Umbilical cord (tissue), 2 donors: ENCODE measurements around the gene GNB1L. TPM values are rescaled to one million over a fixed set of nuclear protein-coding genes. Genes with fewer than 3 reads are reported as not detected.

ENCODE experiments used
- DNase-seq: peaks from one replicate; pipeline ENCODE4 v3.0.0-alpha.2; 2015; ENCODE audit warnings: low spot score
- total RNA-seq: library from RNA; depleted of rRNA; stranded (reverse); fragments of >200 nt; gene quantifications from one replicate; pipeline ENCODE4 v1.2.3, GENCODE V29; 2014; ENCODE audit warnings: low replicate concordance; ENCODE audit not compliant: insufficient read depth

The GNB1L gene
- total RNA-seq, 1 donor from 2014 or later, result 19.7 TPM

DNA sequence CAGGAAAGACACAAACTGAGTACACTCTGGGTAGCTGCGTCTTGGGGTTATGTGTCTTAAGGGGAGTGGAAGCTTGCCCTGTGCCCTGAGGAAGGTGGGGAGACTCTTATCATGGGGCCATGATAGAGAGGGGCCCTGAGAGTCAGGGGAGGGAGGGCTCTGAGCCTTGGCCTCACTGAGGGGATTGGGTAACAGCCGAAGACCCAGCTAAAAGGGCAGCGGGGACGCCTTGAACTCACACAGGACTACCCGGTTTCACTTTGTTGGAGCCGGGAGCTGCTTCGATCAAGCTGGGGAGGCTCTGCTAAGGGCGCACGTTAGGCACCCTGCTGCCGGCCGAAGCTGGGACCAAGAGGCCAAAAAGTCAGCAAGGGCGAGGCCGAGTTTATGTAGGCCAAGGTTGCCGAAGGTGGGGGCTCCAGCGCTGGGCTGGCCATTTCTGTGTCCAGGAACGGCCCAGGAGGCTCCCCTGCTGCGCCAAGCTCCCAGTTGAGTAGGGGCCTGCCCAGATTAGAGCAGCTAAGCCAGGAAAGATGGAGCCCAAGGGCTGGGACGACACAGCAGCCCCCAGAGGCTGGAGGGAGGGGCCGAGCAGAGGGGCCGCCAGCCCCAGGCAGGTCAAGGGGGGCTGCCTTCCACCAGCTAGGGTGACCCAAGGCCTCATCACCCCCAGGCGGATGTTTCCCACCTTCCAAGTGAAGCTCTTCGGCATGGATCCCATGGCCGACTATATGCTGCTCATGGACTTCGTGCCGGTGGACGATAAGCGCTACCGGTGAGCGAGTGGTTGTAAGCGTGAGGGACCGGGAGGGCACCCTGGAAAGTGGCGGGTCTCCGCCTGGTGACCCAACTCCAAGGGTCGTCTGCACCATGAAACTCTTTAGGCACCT is 91.9 kb downstream of the GNB1L start:
- no peak for DNase-seq

DNA sequence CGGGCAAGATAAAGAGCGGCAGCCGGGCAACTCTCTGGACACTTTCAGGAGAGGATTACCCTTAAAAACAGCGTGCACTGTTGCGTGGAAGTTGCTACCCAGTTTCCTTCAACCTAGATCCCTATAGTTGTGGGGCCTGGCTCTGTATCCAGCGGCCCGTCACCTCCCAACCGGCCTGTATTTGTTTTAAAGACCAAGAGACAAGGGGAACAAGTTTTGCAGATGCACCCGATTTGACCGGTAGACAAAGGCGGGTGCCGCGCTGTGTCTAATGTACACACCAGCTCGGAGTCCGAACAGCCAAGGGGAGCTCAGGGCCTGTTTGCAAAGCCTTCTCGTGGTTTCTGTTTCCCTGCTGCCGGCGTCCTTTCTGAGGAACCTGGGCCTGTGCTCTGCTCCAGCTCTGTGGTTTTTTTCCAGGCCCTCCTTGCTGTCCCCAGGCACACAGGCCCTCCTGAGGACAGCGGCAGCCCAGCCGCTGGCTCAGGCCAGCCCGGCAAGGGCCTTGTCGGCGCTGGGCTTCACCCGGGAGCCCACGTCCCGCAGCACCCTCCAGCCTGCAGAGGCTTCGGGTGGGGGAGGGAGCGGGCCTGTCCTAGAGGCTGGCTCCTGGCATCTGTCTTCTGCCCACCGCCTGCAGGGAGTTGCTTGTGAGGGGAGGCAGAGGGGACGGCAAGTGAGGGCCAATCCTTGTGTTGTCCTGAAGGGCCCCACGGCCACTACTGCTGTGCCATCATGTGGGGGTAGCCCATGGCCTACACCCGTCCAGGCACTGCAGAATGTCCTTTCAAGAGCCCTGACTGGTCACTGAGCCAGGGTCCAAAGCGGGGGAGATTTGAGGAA is 92.7 kb downstream of the GNB1L start:
- no peak for DNase-seq

DNA sequence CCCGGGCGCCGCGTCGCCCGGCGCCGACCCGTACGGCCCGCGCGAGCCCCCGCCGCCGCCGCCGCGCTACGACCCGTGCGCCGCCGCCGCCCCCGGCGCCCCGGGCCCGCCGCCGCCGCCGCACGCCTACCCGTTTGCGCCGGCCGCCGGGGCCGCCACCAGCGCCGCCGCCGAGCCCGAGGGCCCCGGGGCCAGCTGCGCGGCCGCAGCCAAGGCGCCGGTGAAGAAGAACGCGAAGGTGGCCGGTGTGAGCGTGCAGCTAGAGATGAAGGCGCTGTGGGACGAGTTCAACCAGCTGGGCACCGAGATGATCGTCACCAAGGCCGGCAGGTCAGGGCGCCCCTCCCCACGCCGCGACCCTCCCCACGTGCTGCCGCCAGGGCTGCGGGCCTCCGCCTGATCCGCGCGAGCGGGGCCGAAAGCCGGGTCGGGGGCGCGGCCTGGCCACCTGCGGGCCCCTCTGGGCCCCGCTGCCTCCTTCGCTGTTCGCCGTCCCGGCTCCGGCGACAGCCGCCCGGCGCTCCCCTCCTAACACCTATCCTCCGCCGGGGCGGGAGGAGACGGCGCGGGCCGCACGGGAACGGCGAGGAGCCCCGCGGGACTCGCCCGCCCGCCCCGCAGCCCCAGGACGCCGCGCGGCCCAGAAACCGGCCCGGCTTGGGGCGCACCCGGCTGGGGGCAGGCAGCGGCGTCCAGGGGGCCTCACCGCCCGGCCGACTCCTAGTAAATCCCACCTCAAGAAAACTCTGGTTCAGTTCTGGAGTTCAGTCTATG is 93.5 kb downstream of the GNB1L start:
- no peak for DNase-seq

DNA sequence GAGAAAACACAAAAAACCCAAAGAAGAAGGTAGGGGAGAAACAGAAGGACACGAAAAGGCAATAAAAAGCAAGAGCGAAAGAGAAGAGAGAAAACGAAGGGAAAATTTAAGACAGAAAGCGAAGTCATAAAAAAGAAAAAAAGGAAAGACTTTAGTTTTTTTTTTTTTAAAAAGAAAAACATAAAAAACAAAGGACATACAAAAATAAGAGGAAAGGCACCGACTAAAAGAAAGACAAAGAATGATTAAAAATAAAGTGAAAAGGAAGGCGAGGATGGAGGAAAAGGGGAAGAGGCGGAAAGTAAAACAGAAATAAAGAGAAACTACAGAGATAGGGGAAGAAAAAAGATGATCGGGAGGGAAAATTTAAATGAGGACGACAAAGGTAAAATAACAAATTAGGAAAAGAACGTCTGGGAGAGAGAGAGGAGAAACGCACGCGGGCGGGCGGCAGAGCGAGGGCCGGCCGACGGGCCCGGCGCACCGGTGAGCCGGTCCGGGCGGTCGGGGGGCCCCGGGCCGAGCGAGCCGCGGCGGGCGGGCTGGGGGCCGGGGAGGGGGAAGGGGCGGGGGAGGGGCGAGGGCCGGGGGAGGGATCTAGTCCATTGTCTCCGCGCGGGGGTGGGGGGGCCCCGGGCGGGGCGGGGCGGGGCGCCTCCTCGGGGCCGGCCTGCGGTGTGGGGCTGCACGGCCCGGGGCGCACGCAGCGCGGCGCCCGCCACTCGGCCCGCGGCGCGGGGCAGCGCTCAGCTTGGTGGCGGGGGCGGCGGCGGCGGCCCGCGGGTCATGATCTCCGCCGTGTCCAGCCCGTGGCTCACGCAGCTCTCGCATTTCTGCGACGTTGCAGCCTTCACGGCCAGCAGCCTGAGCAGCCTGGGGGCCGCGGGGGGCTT is 94.4 kb downstream of the GNB1L start, which contains the start of gene TBX1:
Gene TBX1, plus strand, starts transcription at position 721 of the 893 bp plus-strand sequence. Its CDS starts 66 bp downstream, at position 787.
- DNase-seq, result no peak

DNA sequence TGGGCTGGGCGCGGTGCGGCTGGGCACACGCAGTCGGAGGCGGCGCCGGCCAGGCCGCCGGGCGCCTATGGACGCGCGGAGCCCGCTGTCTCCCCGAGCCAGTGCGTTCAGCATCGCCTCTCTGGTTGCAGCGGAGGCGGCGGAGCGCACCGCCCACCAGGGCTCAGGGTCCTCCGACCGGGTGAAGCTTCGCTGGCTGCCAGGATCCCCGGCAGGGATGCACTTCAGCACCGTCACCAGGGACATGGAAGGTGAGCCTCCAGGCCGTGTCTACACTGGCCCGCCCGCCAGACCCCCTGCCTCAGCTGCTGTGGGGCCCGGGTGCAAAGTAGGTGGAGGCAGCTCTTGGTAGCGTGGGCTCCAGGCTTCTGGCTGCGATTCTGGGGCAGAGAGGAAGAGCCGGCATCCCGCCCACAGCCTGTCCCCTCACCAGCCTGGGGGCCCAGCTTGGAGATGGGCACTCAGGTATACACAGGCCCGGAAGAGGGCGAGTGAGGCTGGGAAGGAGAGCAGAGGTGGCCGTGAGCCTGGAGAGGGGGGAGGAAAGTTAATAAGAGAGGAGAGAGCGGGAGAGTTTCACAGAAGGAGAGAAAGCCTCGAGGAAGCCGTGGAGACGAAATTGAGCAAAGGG is 95.1 kb downstream of the GNB1L start:
- DNase-seq, result no peak

DNA sequence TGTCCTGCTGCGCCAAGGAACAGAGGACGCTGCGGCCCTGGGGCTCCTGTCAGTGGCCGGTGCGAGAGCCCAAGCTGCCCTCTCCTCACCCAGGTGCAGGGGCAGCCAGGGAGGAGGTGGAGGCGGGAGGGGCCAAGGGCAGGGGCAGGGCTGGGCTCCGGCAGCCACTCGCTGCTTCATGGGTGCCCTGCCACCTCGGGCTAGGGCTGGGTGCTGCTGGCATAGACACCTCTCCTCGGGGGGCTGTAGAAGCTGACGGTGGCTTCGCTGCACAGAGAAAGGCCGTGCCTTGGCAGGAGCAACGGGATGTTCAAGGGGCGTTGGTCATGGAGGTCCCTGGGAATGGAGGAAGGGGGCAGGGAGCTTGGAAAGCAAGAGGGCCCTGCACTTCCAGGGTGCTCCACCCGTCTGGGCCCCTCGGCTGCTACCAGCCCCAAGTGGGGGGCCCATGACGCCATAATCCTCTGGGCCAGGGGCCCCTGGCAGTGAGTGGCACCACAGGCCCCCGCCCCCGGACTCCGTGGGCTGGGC is 95.7 kb downstream of the GNB1L start:
- no peak for DNase-seq

DNA sequence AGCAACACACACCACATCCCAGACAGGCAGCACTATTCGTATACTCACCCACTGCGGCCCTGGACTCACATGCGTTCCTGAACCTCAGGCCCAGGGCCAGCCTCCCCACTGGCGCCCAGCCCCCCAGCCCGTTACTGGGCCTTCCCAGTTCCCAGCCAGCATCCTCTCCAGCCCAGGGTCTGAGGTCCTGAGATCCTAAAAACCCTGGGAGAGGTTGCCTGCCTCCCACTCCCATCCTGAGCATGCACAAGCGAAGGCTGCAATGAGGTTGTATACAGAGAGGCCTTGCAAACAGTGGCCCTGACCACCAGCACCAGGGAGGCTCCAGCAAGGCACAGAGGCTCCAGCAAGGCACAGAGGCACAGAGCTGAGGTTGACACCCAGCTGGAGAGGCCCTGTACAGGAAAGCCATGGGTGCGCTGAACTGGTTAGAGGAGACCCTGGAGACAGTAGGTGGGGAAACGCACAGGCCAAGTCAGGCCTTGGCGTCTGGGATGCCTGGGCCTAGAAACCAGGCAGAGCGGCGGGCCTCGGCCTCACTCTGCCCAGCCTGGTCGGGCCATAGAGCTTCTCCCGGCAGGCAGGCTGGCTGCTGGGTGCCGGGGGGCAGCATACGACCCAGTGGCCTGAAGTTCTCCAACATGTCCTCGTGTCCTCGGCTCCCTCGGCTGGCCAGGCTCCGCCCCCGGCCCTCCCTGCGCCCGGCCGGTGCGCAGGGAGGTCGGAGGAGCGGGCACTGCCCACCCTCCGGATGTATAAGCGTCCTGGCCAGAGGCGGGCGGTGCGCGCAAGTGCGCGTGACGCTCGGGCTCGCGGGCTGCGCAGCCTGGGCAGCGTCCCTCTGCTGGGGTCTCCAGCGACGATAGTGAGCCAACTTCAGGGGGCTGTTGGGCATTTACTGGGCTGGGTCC is 96.4 kb downstream of the GNB1L start:
- no peak for DNase-seq

DNA sequence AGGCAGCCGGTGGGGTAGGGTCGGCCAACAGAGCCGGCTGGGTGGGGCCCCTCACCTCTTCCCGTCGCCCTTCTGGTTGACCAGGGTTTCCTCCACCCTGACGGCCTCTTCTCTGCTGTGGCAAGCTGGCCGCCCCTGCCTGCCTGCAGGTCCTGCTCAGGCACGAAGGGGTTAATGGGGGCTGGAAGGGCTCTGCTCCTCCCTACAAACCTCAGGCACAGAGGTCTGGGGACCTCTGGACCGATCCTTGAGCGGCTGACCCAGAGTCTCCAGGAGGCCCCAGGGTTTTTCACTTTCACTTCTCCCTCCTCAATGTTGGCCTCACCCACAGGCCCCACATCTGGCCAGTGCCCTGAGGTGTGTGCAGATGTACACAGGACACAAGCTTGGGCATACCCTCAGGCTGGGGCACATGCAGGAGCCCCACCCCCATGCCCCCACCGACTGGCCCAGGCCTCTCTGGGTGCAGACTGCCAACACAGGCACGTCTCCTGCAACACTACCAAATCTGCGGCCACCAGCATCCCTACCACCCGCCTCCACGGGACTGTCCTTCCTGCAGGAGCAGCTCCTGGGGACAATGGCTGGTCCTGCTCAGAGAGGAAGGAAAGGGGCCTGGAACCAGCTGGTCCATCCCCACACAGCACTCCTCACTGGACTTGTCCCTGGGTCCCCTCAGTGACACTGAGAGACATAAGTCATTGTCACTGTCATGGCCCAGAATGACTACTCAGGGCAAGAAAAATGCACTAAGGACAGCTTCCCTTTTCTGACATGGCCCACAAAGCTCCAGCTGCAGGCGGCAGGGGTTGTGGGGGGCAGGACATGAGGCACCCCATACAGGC is 97.3 kb downstream of the GNB1L start:
- DNase-seq, result no peak

DNA sequence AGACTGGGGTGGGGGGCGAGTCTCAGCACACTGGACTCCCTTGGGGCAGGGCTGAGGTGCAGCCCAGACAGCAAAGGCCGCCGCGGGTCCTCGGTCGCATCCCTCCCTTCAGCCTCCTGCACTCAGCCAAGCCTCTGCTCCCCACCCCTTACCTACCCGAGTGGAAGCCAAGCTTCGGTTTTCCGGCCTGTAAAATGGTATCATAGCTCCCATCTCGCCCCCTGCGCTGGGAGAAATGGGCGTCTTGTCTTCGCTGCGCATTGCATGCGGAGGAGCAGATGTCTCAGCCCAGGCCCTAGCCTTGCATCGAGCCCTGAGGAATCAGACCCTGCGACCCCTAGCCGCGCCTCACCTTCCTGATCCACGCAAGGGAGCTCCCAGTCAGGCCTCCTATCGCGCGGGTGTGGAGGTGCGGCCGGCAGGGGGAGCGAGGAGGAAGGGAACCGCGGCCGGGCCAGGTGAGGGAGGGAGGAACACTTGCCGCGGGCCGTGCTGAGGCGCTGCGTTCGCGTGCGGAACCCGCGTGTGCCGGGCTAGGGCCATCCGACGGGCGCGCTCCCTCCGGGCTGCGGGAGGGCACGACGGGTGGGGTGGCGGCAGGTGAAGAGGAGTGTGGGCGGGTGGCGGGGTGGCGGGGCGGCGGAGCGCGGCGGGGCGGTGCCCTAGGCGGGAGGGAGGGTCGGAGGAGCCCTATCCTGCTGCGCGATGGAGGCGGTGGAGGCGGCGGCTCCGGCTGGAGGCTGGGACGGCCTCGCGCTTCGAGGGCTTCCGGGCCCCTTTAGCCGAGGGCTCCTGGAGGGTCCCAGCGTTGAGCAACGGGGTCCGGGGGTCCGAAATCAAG is 98.2 kb downstream of the GNB1L start:
- no peak for DNase-seq

DNA sequence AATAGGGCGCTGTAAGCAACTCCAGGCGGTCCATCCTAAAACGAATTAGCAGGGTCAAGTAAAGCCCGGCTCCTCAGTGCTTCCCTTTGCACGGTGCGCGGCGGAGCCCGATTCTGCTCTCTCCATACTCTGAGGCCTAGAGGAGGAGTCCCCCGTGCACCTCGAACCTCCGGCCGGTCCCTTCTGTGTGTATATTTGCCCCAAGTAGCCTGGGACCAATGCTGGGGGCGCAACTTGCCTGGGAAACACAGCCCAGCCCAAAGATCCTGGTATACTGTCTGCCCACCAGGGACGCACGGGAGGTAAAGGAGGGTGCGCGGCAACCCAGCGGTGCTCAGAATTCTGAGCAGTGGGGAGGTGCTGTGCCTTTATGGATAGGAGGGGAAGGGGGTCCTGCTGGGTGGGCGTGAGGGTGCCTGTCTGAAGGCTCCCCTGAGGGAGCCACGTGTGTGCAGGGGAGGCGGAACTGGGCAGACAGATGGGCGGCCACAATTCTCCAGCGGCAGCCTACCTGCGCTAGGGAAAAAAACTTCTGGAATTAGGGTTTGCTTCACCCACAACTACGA is 98.9 kb downstream of the GNB1L start:
- no peak for DNase-seq

DNA sequence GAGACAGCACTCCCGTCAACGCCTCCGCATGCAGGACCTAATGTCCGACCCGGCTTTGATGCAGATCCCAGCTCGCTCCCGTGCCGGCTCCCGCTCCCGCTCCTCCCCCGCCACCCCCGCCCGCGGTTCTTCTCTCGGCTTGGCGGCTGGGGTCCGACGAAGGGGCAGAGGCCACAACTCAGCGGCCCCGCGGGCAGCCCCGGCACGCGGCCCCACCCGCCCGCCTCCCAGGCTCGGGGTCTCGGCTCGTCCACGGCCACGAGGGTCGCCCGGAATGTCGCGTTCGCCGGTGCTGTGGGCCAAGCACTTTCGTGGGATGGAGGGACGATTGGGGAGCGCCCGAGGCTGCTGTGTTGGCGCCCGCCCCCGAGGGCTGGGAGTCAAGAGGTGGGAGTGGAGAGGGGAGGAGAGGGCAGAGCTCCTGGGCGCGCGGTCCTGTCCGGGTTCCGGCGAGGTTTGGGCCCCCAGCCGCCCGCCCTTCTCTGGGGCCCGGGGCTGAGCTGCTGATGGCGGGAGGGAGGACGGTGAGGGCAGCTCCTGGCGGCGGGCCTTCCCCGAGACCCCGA is 99.4 kb downstream of the GNB1L start:
- DNase-seq, result no peak

DNA sequence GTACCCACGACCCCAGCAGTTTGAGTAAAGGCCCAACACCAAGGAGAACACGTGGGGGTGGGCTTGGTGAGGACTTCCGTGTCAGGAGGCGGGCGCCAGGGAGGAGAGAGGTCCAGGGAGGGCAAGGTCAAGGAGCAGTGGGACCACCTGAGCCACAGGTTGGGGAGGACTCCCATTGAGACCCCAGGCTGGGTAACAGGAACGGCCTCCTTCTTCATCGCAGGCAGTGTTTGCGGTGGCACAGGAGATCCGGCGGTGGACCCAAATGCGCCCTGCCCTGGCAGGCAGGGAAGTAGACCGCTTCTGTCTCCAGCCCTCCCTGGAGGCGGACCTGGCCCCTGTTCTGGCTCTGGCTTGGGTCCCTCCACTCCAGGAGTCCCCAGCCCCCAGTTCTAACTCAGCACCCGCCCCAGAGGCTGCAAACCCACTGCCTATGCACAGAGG is 100.0 kb downstream of the GNB1L start:
- DNase-seq, result no peak

DNA sequence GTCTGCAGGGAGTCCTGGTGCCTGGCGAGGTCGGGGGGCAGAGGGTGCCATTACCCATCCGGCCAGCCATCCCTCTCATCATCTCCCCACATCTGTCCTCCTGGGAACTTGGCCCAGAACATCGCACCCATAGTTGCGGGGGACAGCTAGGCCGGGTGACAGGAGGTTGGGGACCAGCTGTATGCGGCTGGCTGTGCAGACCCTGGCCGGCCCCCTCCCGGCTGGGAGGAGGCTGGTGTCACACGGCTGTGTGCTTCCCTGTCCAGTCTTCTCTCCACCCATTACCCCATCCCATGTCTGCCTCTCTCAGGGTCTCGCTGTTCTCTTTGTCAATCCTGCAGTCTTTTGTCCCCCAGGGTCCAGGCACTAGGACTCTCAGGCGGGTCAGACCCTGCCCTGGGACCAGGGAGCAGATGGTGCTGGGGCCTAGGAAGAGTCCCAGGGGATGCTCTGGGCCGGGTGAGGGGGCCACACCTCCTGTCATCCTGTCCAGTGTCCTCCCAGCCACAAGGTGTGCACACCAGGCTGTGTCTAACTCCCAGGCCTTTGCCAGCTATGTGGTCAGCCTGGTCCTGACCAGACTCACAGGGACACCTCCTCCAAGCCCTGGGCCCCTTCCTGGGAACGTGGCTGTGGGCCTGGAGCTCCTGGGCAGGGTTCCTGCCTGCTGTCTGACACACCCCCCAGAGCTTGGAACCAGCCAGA is 100.5 kb downstream of the GNB1L start:
- DNase-seq, result no peak

DNA sequence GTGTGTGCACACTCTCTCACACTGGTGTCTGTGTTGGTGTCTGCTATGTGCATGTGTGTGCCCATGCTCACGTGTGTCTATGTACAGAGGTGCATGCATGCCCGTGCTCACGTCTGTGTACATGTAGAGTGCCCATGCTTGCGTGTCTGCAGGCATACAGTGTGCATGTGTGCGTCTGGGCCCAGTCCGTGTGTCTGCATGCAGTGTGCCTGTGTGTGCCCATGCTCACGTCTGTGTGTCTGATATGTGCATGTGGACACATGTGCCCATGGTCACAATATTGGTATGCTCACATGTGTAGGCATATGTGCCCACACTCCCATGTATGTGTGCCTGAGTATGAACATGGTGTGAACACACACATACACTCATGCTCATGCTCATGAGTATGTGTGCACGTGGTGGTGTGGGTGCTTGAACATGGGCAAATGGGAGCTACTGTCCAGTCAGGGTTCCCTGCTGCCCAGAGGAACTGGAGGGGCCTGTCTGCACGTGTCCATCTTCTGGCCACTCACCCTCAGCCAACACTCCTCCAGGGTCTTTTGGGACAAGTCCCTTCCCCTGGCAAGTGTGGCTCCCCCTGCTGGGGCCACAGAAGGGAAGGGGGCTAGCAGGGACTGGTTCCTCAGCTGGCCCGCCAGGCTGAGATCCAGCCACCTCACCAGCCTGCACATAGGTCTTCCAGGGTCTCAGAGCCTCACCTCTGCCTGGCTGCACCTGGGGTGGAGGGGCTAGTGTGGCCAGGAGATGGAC is 101.4 kb downstream of the GNB1L start:
- no peak for DNase-seq
